GM06990 (cell line): ENCODE data around the gene TMEM198.

Experiments
- DNase-seq: peaks from one replicate; pipeline ENCODE4 v3.0.0-alpha.2; 2011; ENCODE audit not compliant: insufficient read length; ENCODE audit errors: extremely low read depth
- H3K27me3 ChIP-seq: replicated peaks from 2 replicates; pipeline ENCODE4 v1.6.0; 2011; ENCODE audit warnings: low read length; ENCODE audit not compliant: control insufficient read depth, insufficient read depth
- H3K36me3 ChIP-seq: 2 replicates; pipeline ENCODE4 v1.5.1; 2011; ENCODE audit warnings: low read length; ENCODE audit not compliant: control insufficient read depth, insufficient read depth
- H3K4me3 ChIP-seq: replicated peaks from 2 replicates; pipeline ENCODE4 v1.5.1; 2011; ENCODE audit warnings: low read depth, mild to moderate bottlenecking, control low read depth, low read length
- TF ChIP-seq, protein P1 (sequence below): IDR thresholded peaks from 2 replicates; pipeline ENCODE4 v1.5.1; 2011; ENCODE audit warnings: low read length, control low read depth, mild to moderate bottlenecking, inconsistent platforms; ENCODE audit not compliant: insufficient read depth, poor library complexity, severe bottlenecking

TMEM198 gene

DNA sequence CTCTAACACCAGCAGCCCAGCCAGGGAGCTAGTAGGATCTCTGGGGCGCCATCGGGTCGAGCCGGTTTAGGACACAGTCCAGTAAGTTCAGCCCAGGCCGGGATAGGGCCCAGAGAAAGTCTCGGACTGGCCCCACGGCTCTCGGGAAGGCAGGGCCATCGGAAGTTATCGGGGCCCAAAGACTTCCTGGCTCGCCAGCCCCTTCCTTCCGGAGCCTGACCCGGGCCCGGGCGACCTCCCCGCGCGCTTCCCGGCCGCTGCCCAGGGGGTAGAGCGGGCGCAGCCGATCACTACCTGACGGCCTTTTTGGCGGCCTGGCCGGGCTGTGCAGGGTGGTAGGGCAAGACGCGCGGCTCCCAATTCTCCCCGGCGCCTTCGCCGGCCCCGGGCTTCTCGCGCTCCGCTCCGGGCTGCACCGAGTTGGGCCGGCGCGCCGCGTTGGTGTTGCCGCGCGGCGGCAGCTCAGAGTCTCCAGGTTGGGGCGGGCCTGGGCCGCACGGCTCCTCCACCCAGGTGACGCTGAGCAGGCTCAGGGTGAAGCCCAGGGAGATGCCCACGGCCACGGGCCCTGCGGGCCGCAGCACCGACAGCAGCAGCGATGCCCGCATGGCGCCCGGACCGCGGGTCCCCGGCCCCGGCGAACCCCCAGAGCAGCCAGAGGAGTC lies 765 bp upstream of the TMEM198 start:
- DNase-seq = no peak
- no peaks in the 10 kb centered on the region for H3K27me3 ChIP-seq
- peaks cover 25% of the 10 kb centered on the region for H3K36me3 ChIP-seq
- H3K4me3 ChIP-seq = peak overlapping the region; percentile 81
- TF ChIP-seq, protein P1, sequence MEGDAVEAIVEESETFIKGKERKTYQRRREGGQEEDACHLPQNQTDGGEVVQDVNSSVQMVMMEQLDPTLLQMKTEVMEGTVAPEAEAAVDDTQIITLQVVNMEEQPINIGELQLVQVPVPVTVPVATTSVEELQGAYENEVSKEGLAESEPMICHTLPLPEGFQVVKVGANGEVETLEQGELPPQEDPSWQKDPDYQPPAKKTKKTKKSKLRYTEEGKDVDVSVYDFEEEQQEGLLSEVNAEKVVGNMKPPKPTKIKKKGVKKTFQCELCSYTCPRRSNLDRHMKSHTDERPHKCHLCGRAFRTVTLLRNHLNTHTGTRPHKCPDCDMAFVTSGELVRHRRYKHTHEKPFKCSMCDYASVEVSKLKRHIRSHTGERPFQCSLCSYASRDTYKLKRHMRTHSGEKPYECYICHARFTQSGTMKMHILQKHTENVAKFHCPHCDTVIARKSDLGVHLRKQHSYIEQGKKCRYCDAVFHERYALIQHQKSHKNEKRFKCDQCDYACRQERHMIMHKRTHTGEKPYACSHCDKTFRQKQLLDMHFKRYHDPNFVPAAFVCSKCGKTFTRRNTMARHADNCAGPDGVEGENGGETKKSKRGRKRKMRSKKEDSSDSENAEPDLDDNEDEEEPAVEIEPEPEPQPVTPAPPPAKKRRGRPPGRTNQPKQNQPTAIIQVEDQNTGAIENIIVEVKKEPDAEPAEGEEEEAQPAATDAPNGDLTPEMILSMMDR = no peak

DNA sequence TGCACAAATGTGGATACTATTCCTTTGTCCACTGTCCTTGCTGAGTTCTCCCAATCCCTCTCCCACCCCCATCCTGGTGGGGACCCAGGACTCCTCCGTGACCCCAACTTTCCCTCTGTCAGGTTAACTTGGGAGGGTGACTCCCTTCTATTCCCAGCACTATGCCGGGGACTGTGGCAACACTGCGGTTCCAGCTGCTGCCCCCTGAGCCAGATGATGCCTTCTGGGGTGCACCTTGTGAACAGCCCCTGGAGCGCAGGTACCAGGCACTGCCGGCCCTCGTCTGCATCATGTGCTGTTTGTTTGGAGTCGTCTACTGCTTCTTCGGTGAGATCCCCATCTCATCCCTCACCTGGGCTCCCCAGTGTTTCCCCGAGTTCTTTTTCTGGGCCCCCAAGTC lies 739 bp downstream of the TMEM198 start:
- H3K27me3 ChIP-seq = no peaks in the 10 kb centered on the region
- TF ChIP-seq, protein P1 = no peak
- DNase-seq = no peak
- peak overlapping the region; percentile 81 for H3K4me3 ChIP-seq
- peaks cover 15% of the 10 kb centered on the region for H3K36me3 ChIP-seq

DNA sequence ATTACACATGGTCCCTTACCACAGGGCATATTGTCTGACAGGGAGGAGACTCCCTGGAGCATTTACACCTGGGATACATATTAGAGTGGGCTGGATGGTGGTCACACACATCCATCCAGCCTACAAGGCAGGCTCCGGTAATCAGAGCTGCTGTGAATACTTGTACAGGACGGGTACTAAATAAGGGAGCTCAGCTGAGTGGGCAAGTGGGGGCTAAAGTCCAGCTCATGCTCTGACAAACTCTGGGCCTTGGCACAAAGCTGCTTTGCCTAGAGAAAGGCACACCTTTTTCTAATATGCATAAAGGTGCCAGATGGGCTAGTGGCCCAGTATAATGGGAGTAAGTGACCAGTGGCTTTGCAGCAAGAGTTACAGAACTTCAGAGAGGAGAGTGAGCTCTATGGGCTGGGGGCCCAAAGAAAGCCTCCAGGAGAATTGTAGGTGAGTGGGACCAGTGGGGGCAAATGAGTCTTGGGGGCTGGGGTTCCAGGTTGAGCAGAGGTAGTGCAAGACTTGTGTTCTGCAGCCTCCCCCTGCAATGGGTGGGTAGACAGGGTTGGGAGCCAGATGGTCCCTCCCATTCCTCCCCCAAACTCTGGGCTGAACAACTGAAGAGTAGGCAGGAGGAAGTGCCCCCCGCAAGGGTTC lies 1.6 kb downstream of the TMEM198 start:
- peaks cover 10% of the 10 kb centered on the region for H3K36me3 ChIP-seq
- no peak overlapping the region for H3K4me3 ChIP-seq
- TF ChIP-seq, protein P1 = no peak
- H3K27me3 ChIP-seq = no peaks in the 10 kb centered on the region
- no peak for DNase-seq

DNA sequence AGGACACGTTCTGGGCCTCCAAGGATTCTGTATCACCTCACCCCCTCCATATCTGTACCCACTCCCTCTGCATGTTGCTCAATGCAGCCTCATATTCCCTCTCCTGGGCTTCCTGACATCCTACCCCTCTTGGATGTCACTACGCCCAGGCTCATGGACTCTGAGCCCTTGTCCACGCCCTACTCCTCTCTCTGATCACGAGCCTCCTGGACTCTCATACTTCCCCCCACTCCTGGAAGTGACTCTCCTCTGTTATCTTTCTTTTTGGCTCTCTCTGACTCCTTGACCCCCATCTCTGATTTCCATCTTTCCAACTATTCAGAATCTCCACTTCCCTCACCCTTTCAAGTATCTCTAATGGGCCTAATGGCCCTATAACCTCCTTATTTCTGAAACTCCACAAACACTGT lies 2.1 kb downstream of the TMEM198 start:
- TF ChIP-seq, protein P1 = no peak
- H3K4me3 ChIP-seq = no peak overlapping the region
- peaks cover 5% of the 10 kb centered on the region for H3K36me3 ChIP-seq
- no peaks in the 10 kb centered on the region for H3K27me3 ChIP-seq
- DNase-seq = no peak

DNA sequence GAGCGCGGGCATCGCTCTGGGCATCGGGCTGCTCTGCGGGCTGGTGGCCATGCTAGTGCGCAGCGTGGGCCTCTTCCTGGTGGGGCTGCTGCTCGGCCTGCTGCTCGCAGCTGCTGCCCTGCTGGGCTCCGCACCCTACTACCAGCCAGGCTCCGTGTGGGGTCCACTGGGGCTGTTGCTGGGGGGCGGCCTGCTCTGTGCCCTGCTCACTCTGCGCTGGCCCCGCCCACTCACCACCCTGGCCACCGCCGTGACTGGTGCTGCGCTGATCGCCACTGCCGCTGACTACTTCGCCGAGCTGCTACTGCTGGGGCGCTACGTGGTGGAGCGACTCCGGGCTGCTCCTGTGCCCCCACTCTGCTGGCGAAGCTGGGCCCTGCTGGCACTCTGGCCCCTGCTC lies 3.8 kb downstream of the TMEM198 start:
- peaks cover 2% of the 10 kb centered on the region for H3K27me3 ChIP-seq
- no peaks in the 10 kb centered on the region for H3K36me3 ChIP-seq
- no peak overlapping the region for H3K4me3 ChIP-seq
- no peak for DNase-seq
- TF ChIP-seq, protein P1 = no peak
